GM19025 (cell line): Measurements from ENCODE around the gene CUX1.
"Not testable (repeated sequence)": the region's sequence is repeated elsewhere in the genome, so short reads cannot be mapped to it uniquely, and the experiment has no call there.

Source experiments
- ATAC-seq: cut with Tn5 transposase; IDR thresholded peaks from one replicate; pipeline ENCODE4 v1.9.1; 2021; ENCODE audit warnings: mild to moderate bottlenecking, low read depth, moderate library complexity; ENCODE audit not compliant: unreplicated experiment

Gene CUX1

DNA sequence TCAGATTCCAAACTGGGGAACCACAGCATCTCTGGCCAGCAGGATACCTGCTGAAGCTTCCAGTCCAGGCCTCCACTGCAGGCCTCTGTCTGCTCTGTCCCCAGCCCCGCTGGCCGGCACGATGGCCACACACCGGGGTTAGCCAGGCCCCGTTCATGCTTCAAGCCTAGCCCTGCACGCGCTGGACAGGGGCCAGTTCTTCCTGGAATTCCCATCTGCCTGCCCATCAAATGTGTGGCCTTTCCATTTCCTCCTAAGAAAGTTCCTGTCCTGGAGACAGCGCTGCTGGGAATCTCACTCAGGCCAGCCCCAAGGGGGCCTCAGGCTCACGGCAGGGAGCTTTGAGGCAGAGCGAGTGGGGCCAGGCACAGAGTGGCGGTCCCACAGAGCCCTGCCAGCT is 487.2 kb downstream of the CUX1 start:
- no peak for ATAC-seq

DNA sequence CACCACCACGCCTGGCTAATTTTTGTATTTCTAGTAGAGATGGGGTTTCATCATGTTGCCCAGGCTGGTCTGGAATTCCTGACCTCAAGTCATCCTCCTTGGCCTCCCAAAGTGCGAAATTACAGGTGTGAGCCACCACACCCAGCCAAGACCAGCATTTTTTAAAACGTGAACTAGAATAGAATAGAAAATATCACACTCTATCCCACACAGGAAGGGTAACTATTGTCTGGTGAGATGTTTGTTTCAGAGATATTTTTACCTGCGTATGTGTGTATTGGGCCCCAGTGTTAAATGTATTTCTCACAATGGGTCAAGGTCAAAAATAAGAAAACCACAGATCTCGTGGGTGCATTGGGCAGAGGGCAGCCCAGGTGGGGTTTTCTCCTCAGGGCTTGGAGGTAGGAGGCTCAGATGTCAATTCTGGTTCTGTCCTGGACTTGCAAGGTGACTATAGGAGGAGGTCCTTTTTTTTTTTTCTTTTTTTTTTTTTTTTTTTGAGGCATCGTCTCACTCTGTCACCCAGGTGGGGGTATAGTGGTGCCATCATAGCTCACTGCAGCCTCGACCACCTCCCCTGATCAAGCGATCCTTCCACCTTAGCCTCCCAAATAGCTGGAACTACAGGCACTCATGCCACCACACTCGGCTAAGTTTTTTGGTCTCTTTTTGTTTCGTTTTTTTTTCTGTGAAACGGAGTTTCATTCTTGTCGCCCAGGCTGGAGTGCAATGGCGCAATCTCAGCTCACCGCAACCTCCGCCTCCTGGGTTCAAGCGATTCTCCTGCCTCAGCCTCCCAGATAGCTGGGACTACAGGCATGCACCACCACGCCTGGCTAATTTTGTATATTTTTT is 488.2 kb downstream of the CUX1 start:
- ATAC-seq, result no peak

- peak; percentile 74 for ATAC-seq
Observed at GRCh38 chr7:102306916-102307677, 489.7 kb downstream of the CUX1 start.

DNA sequence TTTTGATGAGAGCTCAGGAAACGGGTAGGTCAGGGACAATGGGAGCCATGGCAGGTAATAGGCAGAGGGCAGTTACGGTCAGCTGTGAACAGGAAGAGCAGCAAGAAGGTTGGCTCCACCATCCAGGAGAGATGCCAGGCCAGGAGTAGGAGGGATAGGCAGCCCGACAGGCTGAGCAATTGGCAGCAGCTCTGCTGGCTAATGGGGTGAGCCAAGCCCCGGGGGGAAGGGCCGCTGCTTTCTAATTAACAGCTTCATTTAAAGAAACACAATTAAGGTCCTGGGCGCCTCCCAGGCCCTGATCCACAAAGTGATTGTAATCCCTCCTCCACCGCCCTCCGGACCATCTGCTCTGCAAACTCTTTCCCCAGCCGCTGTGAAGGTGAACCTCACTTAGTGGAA is 493.0 kb downstream of the CUX1 start:
- ATAC-seq, result no peak

GRCh38 chr7:102312317-102312716 is 494.9 kb downstream of the CUX1 start:
- ATAC-seq, result no peak

- no peak for ATAC-seq
Observed at GRCh38 chr7:102313997-102314780, 496.8 kb downstream of the CUX1 start.

GRCh38 chr7:102317231-102318059 is 500.0 kb downstream of the CUX1 start:
- ATAC-seq, result no peak

- no peak for ATAC-seq
Observed at GRCh38 chr7:102318482-102318971, 501.1 kb downstream of the CUX1 start.

DNA sequence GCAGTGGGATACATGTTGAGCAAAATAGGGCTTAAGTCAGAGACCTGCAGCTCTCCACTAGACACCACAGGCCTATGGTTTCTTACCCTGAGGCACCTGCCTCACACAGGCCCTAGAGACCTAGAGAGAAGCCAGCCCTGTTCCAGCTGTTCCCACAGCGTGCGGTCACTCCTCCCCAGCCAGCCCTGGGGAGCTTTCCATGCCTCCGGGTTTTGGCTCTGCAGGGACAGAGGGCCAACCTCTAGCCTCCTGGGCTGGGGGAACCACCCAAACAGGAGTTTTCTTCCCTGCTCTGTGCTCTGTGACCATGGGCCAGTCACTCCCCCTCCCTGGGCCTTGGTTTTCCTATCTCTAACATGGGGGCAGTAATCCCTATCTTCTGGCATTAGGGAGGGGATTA is 502.2 kb downstream of the CUX1 start:
- ATAC-seq, result no peak

GRCh38 chr7:102320181-102320580 is 502.8 kb downstream of the CUX1 start:
- ATAC-seq, result no peak

- no peak for ATAC-seq
Observed at GRCh38 chr7:102320601-102321350, 503.4 kb downstream of the CUX1 start.

GRCh38 chr7:102321351-102322201 is 504.1 kb downstream of the CUX1 start:
- no peak for ATAC-seq

DNA sequence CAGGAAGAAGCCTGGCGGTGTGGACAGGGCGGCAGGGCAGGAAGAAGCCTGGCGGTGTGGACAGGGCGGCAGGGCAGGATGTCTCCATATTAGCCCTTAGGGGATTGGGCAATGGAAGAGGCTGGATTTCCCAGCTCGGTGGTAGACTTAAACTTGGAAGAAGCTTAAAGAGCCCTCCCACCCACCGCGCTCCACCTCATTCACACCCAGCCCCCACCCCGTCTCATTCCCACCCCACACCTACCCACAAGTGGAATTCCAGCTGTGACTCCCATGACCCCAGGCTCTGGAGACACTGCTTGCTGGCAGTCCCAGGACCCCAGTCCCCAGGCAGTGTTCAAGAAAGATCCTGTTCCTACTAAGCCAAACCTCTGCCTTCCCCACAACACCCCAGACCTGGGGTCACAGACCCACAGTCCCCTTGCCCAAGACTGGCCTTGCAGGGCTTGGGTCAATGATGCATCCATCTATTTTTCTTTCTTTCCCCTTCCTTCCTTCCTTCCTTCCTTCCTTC is 504.8 kb downstream of the CUX1 start:
- ATAC-seq, result no peak

DNA sequence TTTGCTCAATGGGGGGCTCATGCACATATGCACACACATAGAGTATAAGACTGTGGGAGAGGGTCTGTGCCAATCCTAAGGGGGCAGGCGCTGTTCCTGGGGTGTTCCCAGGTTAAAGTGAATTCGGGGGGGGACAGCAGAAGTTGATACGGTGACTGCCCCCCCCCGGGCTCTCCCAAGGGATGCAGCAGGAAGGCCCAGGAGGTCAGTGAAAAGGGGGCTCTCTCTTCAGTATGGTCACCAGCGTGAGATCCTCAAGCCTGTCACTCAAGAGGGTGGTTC is 506.4 kb downstream of the CUX1 start:
- ATAC-seq, result no peak

DNA sequence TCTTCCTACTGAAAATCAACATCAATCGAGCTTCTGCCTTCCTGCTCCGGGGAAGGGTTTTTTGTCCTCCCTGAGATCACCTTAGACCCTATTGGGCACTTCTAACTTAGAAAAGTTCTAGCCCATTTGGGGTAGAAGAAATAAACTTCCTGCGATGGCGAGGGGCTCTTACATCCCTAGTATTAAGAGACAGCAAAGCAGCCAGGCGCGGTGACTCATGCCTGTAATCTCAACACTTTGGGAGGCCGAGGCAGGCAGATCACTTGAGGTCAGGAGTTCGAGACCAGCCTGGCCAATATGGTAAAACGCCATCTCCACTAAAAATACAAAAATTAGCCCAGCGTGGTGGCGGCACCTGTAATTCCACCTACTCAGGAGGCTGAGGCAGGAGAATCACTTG is 507.7 kb downstream of the CUX1 start:
- not testable (repeated sequence) for ATAC-seq

GRCh38 chr7:102326157-102326889 is 508.9 kb downstream of the CUX1 start:
- no peak for ATAC-seq

GRCh38 chr7:102327183-102327582 is 509.8 kb downstream of the CUX1 start:
- not testable (repeated sequence) for ATAC-seq

DNA sequence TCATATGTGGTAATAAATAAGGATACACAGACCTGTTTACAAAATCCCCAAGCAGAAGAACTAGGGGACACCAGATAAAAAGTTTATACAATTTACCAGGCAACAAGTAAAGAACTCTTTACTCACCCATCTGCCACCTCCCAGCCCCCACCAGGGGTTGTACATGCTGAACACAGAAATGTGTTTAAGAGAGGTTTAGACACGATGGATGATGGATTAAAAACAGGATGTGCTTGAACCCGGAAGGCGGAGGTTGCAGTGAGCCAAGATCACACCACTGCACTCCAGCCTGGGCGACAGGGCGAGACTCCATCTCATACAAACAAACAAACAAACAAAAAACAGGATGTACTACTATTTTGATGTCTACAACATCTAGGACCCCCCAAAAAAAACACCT is 511.4 kb downstream of the CUX1 start:
- ATAC-seq, result not testable (repeated sequence)
